IgD-negative memory B cell (primary cell): ENCODE results near the gene BRINP2. TPM values are rescaled to one million over a fixed set of nuclear protein-coding genes. Genes with fewer than 3 reads are reported as not detected.

Experiments
- H3K27ac Mint-ChIP-seq, 3 donors: one replicate each; pipeline ENCODE4 v1.8.0; 2020 to 2022; ENCODE audit warnings: mild to moderate bottlenecking in 3 of 3, mixed read lengths in 3 of 3, moderate library complexity in 1 of 3
- H3K27me3 Mint-ChIP-seq: one replicate; pipeline ENCODE4 v1.8.0; 2021; ENCODE audit warnings: mixed read lengths
- H3K36me3 Mint-ChIP-seq: one replicate; pipeline ENCODE4 v1.8.0; 2020; ENCODE audit warnings: mild to moderate bottlenecking, mixed read lengths
- H3K4me1 Mint-ChIP-seq, 3 donors: one replicate each; pipeline ENCODE4 v1.8.0; 2020 to 2022; ENCODE audit warnings: mixed read lengths in 3 of 3, mild to moderate bottlenecking in 1 of 3
- H3K4me3 Mint-ChIP-seq, 4 donors: one replicate each; pipeline ENCODE4 v1.8.0; 2020 to 2022; ENCODE audit warnings: mild to moderate bottlenecking in 4 of 4, mixed read lengths in 4 of 4, moderate library complexity in 3 of 4
- H3K9me3 Mint-ChIP-seq, 3 donors: one replicate each; pipeline ENCODE4 v1.8.0; 2020 to 2021; ENCODE audit warnings: mixed read lengths in 3 of 3, mild to moderate bottlenecking in 1 of 3
- polyA plus RNA-seq: library from polyadenylated mRNA; unstranded; fragments of 300-500 nt; fragmentation: Illumina TruSeq; gene quantifications from one replicate; pipeline ENCODE4 v1.2.3, GENCODE V29; 2021

The BRINP2 gene
- polyA plus RNA-seq, 1 donor from 2014 or later = not detected

DNA sequence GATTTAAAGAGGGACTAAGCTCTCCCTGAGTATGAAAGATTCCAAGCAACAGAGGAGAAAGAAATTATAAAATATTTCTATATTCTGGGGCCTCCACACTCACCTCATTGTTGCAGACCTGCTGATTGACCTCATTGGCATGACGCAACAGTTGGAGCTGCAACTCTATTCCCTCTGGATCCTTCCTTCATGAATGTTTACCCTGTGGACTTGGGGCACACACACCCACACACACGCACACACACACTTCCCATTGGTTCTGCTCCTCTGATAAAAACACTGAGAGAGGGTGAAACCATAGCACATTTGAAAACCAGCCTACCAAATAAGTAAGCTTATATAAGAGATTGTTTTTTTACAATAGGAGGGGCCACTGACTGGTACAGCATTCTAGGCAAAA, 159.1 kb downstream of the BRINP2 start:
- Mint-ChIP-seq H3K27me3 (peaks cover 5% of the 10 kb centered on the region), H3K36me3 (no peaks in the 10 kb centered on the region), H3K4me1 (no peaks in the 10 kb centered on the region), H3K9me3 (peaks cover 0 to 2% (median 0%) of the 10 kb centered on the region in 3 donors), H3K4me3 (no peak overlapping the region), H3K27ac (no peak overlapping the region)

Other genes with a start within 250 kb of the BRINP2 start
- not detected for gene ASTN1, start 6.2 kb upstream of the BRINP2 start, polyA plus RNA-seq